ENCODE measurements around the gene BCAS3.
A peak's percentile ranks its signal among the peaks of the same experiment; 100 is the strongest.

Gene BCAS3

DNA sequence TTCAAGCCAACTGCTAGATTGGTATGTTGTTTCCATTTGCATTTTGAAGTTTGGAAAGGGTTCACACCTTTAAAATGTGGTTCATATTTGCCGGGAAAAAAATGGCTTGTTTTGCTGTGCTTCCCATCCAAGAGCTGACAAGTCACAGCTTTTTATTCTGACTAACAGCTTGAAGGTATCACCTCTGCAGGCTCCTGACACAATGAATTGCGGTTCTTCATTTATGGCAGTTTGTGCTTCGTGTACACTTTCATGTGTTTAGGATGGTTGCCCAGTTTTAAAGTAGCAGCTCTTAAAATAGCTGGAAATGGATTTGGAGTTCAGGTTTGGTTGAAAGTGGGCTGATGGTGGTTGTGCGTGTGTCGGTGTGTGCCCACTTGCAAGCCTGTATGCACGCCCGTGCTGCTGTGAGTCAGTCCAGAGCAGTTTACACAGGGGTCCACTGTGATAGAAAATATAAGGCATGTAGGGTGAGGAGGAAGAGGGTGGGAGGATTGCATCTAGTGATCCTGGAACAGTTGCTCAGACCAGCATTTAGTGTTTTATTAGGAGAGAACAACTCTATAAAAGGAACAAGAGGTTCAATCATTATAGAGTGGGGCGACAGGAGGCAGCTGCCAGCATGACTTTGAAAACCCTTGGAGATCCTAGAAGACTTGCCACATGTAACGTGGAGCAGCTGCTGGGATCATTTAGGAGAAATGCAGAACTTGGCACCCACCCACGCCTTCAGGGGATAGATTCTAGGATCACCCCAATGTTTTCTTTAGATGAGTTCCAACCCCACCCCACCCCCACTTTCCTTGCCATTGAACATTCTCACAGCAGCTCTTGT is 614.0 kb downstream of the BCAS3 start:
- Histone ChIP-seq H3K4me3 (ENCODE audit: extremely low read depth, insufficient read depth, low read length, poor library complexity, severe bottlenecking) (no peak overlapping the region), H3K4me1 (ENCODE audit: control insufficient read depth, insufficient read depth, low read length, poor library complexity, severe bottlenecking) (peaks cover 26% of the 10 kb centered on the region), H3K36me3 (ENCODE audit: control insufficient read depth, insufficient read depth, low read length) (no peaks in the 10 kb centered on the region), H3K9me3 (ENCODE audit: control insufficient read depth, low read length) (no peaks in the 10 kb centered on the region), H3K27ac (ENCODE audit: low read depth, low read length, severe bottlenecking) (no peak overlapping the region)
- WGBS, 2 experiments (ENCODE audit: insufficient coverage in 2 of 2), result 90 to 93% methylated on average over 10 of the region's 10 CpGs

DNA sequence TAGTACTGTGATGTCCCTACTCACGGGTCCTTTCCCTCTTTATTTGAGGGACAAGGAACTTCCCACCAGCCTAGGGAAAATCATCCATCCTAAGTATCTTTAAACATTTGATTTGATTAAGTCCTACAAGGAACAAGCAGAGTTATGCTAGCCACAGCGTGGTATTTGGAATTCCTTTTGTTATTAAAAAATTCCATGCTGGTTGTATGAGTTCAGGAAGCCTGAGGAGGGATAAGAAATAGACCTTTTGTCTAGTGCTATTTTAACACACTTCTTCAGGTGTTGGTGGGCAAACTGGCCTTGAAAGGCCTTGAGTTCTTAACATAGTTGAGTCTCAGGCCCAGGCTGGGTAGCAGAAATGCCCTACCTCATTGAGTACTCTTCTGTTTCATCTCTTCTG is 616.6 kb downstream of the BCAS3 start:
- peaks cover 22% of the 10 kb centered on the region for H3K4me1 ChIP-seq (ENCODE audit: control insufficient read depth, insufficient read depth, low read length, poor library complexity, severe bottlenecking)
- H3K4me3 ChIP-seq (ENCODE audit: extremely low read depth, insufficient read depth, low read length, poor library complexity, severe bottlenecking), result no peak overlapping the region
- H3K36me3 ChIP-seq (ENCODE audit: control insufficient read depth, insufficient read depth, low read length), result no peaks in the 10 kb centered on the region
- peak overlapping the region; percentile 57 for H3K27ac ChIP-seq (ENCODE audit: low read depth, low read length, severe bottlenecking)
- WGBS, 2 experiments (ENCODE audit: insufficient coverage in 2 of 2), result 67% methylated on average over 1 of the region's 2 CpGs; no CpG with 5 or more reads in 1 of the 2 experiments
- H3K9me3 ChIP-seq (ENCODE audit: control insufficient read depth, low read length), result no peaks in the 10 kb centered on the region

DNA sequence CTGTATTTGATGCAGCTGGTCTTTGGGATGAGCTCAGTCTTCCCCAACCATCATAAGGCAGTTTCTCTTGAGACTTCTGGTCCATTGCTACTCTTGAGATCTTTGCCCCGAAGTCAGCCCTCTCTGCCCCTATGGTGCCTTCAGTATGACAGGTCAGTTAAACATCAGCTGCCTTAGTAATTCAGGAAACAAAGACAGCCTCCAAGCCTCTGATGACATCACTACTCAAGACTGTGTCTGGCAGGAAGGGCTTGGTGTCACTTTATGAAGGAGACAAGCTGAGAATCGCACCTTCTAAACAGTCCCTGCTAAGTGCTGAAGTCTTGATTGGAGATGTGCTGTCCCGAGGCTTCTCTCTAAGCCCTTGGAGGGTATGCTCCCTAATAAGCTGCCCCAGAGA is 617.1 kb downstream of the BCAS3 start:
- H3K36me3 ChIP-seq (ENCODE audit: control insufficient read depth, insufficient read depth, low read length), result no peaks in the 10 kb centered on the region
- 54 to 61% methylated on average over 3 of the region's 3 CpGs for WGBS, 2 experiments (ENCODE audit: insufficient coverage in 2 of 2)
- H3K4me3 ChIP-seq (ENCODE audit: extremely low read depth, insufficient read depth, low read length, poor library complexity, severe bottlenecking), result no peak overlapping the region
- peaks cover 17% of the 10 kb centered on the region for H3K4me1 ChIP-seq (ENCODE audit: control insufficient read depth, insufficient read depth, low read length, poor library complexity, severe bottlenecking)
- no peaks in the 10 kb centered on the region for H3K9me3 ChIP-seq (ENCODE audit: control insufficient read depth, low read length)
- H3K27ac ChIP-seq (ENCODE audit: low read depth, low read length, severe bottlenecking), result peak overlapping the region; percentile 57

DNA sequence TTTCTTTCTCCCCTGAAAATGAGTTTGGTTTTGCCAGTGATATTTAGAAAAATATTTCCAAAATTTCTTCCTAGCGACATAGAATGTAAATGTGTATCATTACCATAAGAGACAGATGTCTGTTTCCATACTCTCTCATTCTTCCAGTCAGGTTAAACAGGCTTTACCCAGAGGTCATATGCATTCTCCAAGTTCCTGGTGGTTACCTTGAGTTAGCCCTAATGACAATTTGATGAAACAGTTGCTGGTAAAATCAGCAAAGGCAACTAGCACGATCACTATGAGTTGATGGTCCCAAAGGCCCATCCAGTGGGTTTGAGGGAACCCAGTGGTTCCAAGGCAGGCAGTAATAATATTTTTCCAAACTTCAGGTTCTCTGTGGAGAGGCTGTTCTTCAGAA is 618.4 kb downstream of the BCAS3 start:
- Histone ChIP-seq H3K36me3 (ENCODE audit: control insufficient read depth, insufficient read depth, low read length) (no peaks in the 10 kb centered on the region), H3K4me1 (ENCODE audit: control insufficient read depth, insufficient read depth, low read length, poor library complexity, severe bottlenecking) (peaks cover 17% of the 10 kb centered on the region), H3K27ac (ENCODE audit: low read depth, low read length, severe bottlenecking) (no peak overlapping the region), H3K9me3 (ENCODE audit: control insufficient read depth, low read length) (no peaks in the 10 kb centered on the region), H3K4me3 (ENCODE audit: extremely low read depth, insufficient read depth, low read length, poor library complexity, severe bottlenecking) (no peak overlapping the region)
- WGBS, 2 experiments (ENCODE audit: insufficient coverage in 2 of 2), result 86 to 100% methylated on average over 1 of the region's 2 CpGs

DNA sequence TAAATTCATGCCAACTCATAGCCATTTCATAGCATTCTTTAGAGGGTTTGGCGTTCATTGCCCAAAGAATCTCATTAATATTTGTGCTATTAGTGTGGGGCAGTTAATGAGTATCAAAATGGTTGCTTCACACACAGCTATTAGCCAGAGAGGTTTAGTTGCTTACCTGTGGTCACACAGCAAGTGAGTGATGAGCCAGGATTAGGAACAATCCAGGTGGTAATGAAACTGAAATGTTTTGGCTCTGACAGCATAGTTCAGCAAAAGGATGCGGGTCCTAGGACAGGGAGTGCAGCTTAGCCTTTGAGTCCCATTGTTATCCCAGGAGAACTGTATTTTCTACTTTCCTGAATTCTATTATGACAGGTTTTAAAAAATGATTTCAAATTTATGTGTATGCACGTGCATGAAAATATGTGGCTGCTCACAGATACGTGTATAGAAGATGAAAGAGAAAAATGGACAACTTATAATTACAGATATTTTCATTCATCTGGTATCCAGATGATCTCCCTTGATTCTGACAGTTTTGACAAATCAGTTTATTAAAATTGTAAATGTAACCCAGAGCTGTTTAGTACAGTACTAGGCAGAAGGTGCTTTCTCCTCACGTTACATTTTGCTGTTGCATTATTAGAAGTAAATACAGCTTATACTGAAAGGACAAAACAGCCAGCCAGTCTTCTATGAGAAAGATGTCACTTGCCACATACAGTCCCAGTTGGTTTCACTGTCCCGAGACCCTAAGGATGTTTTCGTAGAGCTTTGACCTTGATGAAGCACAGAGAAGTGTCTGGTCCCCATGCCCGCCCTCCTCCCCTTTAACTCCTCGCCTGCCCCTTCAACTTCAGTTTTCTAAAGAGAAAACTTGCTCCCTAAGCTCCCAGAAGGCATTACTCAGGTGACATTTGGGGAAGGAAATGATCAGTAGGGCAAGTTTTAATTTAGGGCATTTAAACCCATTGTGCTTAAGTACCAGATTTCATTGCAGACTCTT is 622.2 kb downstream of the BCAS3 start:
- Histone ChIP-seq H3K4me3 (ENCODE audit: extremely low read depth, insufficient read depth, low read length, poor library complexity, severe bottlenecking) (no peak overlapping the region), H3K27ac (ENCODE audit: low read depth, low read length, severe bottlenecking) (no peak overlapping the region), H3K36me3 (ENCODE audit: control insufficient read depth, insufficient read depth, low read length) (no peaks in the 10 kb centered on the region), H3K4me1 (ENCODE audit: control insufficient read depth, insufficient read depth, low read length, poor library complexity, severe bottlenecking) (peaks cover 7% of the 10 kb centered on the region), H3K9me3 (ENCODE audit: control insufficient read depth, low read length) (no peaks in the 10 kb centered on the region)
- WGBS, 2 experiments (ENCODE audit: insufficient coverage in 2 of 2), result 89 to 94% methylated on average over 4 to 6 of the region's 9 CpGs

DNA sequence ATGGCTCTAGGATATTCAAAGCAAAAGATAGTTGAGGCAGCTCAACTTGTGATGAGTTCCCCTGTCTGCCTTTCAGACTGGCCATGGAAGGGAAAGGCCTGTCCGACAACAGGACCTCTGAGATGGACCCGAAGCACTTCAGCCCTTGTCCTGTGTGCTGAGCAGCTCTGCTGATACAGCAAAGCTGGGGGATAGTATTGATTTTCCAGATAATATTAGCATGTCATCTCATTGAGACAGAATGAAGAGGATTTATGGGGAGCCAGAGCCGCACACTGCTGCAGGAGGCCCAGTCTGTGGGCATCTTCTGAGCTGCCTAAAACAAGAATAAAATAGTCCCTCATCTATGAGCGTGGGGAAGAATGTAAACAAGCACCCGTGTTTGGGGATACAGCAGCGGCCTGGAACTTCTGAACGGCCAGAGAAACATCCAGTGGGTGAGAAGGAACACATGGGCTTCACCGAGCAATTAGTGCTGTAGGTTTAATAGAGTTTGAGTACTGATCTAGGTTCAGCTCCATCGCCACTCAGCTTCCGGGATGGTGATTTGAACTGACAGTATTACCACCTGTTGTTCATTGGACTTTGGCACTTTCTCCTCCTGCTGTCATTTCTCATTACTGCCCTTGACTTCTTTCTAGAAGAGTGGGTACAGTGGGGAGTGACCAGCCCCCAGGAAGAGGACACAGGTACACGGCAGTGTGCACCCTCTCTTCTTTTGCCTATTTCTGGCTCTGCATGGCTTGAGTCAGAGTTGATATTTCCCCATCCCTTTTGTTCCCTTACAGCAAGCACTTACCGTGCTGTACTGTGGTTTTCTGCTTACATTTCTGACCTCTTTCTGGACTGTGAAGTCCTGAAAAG is 625.5 kb downstream of the BCAS3 start:
- no peak overlapping the region for H3K27ac ChIP-seq (ENCODE audit: low read depth, low read length, severe bottlenecking)
- 92 to 98% methylated on average over 11 of the region's 12 CpGs for WGBS, 2 experiments (ENCODE audit: insufficient coverage in 2 of 2)
- no peak overlapping the region for H3K4me3 ChIP-seq (ENCODE audit: extremely low read depth, insufficient read depth, low read length, poor library complexity, severe bottlenecking)
- H3K4me1 ChIP-seq (ENCODE audit: control insufficient read depth, insufficient read depth, low read length, poor library complexity, severe bottlenecking), result no peaks in the 10 kb centered on the region
- no peaks in the 10 kb centered on the region for H3K9me3 ChIP-seq (ENCODE audit: control insufficient read depth, low read length)
- H3K36me3 ChIP-seq (ENCODE audit: control insufficient read depth, insufficient read depth, low read length), result no peaks in the 10 kb centered on the region

DNA sequence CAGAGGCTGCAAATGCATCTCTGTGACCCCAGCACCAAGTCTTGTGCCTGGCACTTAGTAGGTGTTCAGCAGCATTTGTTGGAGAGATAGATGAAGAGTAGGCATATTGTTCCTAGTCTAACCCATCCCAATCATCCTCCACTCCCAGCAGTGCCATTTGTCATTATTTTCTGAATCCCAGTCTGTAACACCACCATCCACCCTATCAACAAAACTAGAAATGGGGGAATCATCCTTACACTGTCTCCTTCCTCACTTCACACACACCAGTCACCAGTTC is 626.1 kb downstream of the BCAS3 start:
- no peaks in the 10 kb centered on the region for H3K36me3 ChIP-seq (ENCODE audit: control insufficient read depth, insufficient read depth, low read length)
- no peaks in the 10 kb centered on the region for H3K9me3 ChIP-seq (ENCODE audit: control insufficient read depth, low read length)
- H3K27ac ChIP-seq (ENCODE audit: low read depth, low read length, severe bottlenecking), result no peak overlapping the region
- no peak overlapping the region for H3K4me3 ChIP-seq (ENCODE audit: extremely low read depth, insufficient read depth, low read length, poor library complexity, severe bottlenecking)
- peaks cover 2% of the 10 kb centered on the region for H3K4me1 ChIP-seq (ENCODE audit: control insufficient read depth, insufficient read depth, low read length, poor library complexity, severe bottlenecking)

DNA sequence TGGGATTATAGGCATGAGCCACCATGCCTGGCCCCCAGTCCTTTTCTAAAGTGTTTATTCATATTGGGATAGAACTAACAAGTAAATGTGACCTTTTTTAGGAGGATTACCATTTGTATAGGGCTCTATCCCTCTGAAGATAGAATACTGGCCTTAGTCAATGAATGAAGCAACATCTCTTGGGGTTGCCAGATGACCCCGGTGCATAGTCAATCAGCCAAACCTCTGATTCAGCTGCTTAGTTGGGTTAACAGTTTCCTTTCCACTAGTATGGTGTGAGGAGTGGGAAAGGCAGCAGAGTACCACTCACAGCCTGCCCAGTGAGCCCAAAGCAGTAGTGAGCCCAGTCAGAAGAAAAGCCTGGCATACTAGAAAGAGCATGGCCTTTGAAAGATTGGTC is 627.4 kb downstream of the BCAS3 start:
- Histone ChIP-seq H3K4me1 (ENCODE audit: control insufficient read depth, insufficient read depth, low read length, poor library complexity, severe bottlenecking) (peaks cover 14% of the 10 kb centered on the region), H3K36me3 (ENCODE audit: control insufficient read depth, insufficient read depth, low read length) (no peaks in the 10 kb centered on the region), H3K27ac (ENCODE audit: low read depth, low read length, severe bottlenecking) (no peak overlapping the region), H3K9me3 (ENCODE audit: control insufficient read depth, low read length) (no peaks in the 10 kb centered on the region), H3K4me3 (ENCODE audit: extremely low read depth, insufficient read depth, low read length, poor library complexity, severe bottlenecking) (no peak overlapping the region)
- WGBS, 2 experiments (ENCODE audit: insufficient coverage in 2 of 2), result 100% methylated on average over 1 of the region's 1 CpG; no CpG with 5 or more reads in 1 of the 2 experiments

DNA sequence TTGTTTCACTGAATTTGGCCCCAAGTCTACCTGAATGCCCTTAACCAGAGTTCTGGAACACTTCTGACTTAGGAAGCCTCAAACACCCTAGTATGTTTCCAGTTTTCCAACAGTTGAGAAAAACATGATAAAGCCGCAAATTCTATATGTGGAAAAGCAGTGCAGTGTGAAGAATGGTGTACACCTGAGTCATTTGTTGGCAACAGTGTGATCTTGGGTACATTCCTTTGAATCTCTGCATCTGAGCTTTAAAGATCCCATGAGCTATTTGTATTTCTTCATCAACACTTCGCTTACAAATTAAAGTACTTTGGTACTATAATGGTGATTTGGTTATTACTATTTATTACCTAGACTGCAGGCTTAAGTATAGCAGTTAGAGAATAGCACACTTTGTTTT is 628.4 kb downstream of the BCAS3 start:
- Histone ChIP-seq H3K4me1 (ENCODE audit: control insufficient read depth, insufficient read depth, low read length, poor library complexity, severe bottlenecking) (peaks cover 21% of the 10 kb centered on the region), H3K27ac (ENCODE audit: low read depth, low read length, severe bottlenecking) (no peak overlapping the region), H3K9me3 (ENCODE audit: control insufficient read depth, low read length) (no peaks in the 10 kb centered on the region), H3K36me3 (ENCODE audit: control insufficient read depth, insufficient read depth, low read length) (no peaks in the 10 kb centered on the region), H3K4me3 (ENCODE audit: extremely low read depth, insufficient read depth, low read length, poor library complexity, severe bottlenecking) (no peak overlapping the region)
- 100% methylated on average over 1 of the region's 2 CpGs for WGBS, 2 experiments (ENCODE audit: insufficient coverage in 2 of 2)

All from mesodermal cell (in vitro differentiated cells).